Glomerular endothelial cell (primary cell): Measurements from ENCODE around the gene SLC2A6. TPM values are rescaled to one million over a fixed set of nuclear protein-coding genes. Genes with fewer than 3 reads are reported as not detected.

Experiments used
- DNase-seq: peaks from one replicate; pipeline ENCODE4 v3.0.0-alpha.2; 2011; ENCODE audit warnings: low read depth, low spot score; ENCODE audit errors: extremely low read depth
- total RNA-seq: library from RNA; depleted of rRNA; stranded (reverse); fragments of >200 nt; gene quantifications from 2 replicates; pipeline ENCODE4 v1.2.3, GENCODE V29; 2015

Gene SLC2A6
- total RNA-seq, 1 donor from 2014 or later: 73.8 TPM

DNA sequence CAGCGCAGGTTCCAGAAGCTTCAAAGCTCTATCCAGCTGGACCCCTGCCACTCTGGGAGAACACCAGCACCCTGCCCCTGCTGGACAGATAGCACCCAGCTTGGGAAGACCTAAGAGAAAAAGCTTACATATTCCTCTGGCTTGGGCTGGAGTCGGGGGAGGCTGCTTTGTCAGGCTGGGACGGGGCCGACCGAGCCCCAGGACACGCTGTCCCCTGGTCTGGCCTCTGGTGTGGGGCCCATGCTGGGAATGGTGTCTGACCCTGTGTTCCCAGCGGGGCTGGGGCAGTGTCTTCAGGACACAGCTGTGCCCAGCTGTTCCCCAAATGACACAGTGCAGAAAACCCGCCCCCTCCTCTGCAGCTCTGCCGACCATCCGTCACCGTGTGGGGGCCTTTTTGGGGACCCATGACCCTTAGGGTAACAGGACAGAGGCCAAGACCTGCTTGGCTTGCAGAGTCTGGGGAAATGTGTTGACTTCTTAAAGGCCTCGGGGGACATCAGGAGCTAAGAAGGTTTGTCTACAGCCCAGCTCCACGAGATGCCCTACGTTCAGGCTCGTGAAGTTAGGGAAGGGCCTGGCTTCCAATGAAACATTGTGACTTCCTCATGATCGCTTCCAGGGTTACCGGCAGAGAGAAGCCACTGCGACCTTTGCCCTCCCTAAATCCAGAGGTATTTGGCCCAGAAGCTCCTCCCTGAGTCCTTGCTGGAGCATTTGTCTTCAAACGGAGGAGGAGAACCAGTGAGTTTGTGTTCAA is 20.4 kb upstream of the SLC2A6 start:
- DNase-seq: no peak

DNA sequence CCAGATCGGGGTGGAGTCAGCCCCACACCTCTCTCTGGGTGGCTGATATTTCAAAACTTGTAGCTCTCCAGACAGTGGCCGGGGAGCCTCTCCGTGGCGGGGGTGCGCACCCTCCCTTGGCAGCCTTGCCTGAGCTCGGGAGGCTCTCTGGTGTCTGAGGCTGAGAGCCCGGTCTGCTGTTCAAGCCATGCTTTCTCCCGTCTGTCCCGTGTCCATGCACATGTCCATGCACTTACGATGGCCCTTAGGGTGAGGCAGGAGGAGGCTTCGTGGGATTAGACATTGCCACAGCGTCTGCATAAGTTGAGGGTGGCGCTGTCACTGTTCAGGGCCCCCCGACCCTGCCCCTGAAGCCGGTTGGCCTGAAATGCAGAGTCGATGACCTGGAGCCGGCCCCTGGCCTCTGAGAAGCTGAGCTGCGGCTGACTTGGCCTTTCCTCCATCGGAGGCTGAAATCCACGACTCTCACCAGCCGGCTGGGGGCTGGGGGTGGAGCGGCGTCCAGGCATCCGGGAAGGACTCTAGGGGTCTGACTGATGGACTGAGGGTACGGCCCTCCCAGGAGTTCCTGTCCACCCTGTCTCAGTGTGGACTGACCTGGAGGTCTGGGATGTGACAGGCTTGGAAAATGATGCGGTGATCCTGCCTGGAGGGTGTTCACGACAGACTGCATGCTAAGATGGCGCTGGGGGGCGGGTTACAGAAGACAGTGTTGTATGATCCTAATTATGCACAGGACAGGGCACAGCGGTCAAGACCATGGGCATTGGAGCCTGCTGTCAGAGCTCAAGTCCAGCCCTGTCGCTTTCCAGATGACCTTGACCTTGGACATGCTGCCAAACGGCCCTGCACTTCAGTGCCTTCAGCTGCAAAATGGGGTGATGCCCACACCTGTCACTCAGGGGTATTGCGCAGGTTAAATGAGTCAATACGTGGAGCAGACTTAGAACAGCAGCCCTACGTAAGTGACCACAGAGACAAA is 18.3 kb upstream of the SLC2A6 start:
- DNase-seq: no peak

GRCh38 chr9:133495327-133496293 is 16.7 kb upstream of the SLC2A6 start:
- DNase-seq: no peak

- DNase-seq: no peak
These were observed 15.9 kb upstream of the SLC2A6 start for GRCh38 chr9:133494636-133495326.

- DNase-seq: no peak
These were observed 15.1 kb upstream of the SLC2A6 start for GRCh38 chr9:133493845-133494540.

- DNase-seq: no peak
These were observed 14.5 kb upstream of the SLC2A6 start for GRCh38 chr9:133493428-133493827.

GRCh38 chr9:133492061-133493021 is 13.4 kb upstream of the SLC2A6 start:
- no peak for DNase-seq

DNA sequence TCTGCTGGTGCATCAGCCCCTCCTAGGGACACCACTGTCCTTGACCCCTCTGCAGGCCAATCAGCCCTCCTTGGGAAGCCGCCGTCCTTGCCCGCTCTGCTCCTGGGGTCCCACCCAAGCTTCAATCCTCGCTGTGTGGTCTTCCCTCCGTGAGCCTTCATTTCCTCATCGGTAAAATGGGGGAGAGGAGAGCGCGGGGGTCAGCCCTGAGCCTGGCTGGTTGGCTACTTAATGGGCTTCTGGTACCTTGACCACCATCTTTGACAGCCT is 12.7 kb upstream of the SLC2A6 start:
- no peak for DNase-seq

- no peak for DNase-seq
These were observed 12.2 kb upstream of the SLC2A6 start for GRCh38 chr9:133490865-133491655.

GRCh38 chr9:133490201-133490681 is 11.3 kb upstream of the SLC2A6 start:
- DNase-seq: no peak

DNA sequence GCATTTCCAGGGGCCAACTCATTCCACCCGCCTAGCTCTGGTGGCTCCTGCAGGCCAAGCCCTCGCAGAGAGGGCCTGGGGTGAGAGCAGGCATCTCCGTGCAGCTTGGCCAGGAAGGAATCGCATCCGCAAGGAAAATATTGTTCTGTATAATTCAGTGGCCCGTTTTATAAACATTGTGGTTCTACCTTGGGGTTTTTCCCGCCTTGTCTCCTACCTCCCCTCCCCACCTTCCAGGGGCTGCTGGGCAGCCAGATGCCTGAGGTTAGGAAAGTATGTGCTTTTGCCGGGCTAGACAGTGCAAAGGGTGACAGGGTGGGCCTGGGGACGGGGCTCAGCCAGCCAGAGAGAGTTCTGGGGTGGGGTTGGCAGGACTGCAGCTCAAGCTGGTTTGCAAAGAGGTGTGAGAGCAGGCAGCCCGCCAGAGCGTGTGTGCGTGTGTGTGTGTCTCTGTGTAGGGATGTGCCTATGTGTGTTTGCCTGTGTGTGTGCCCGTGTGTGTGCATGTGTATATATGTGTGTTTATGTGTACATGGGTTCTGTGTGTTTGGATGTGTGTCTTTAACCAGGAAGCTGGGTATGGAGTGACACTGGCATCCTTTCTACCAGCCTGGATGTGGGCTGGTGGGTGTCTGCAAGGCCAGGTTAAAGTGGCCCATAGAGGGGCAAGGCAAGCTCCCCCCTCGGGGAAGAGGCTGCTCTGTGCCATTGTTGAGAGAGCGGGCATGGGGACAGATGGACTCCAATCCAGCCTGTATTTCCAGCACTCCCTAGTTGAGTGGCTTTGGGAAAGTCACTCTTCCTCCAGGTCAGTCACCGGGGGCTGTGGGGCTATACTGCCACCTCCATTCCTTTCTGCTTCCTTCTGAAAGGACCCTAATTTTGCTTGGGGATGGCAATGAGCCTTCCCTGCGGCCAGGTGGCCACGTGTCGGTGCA is 10.6 kb upstream of the SLC2A6 start:
- no peak for DNase-seq

DNA sequence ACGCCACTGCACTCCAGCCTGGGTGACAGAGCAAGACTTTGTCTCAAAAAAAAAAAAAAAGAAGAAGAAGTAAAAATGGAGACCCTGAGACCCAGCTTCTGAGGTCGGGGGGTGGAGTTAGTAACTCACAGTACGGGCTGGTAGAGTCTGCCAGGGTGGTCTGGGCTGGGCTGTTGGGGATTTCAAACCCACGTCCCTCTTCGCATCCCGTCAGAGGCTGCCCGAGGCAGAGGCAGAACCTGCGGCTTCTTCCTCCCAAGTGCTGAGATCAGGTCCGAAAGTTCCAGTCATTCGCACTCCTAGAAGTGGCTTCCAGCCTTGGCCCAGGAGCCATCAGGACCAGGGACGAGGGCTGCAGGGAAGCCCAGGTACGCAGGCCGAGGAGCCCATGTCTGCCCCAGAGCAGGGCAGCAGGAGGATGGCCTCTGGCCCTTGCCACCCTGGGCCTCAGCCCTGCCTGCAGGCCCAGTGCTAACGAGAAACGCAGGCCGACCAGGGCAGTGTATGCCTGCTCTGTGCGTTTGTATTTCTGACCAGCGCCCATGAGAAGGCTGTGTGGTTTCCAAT is 9.9 kb upstream of the SLC2A6 start:
- DNase-seq: no peak

DNA sequence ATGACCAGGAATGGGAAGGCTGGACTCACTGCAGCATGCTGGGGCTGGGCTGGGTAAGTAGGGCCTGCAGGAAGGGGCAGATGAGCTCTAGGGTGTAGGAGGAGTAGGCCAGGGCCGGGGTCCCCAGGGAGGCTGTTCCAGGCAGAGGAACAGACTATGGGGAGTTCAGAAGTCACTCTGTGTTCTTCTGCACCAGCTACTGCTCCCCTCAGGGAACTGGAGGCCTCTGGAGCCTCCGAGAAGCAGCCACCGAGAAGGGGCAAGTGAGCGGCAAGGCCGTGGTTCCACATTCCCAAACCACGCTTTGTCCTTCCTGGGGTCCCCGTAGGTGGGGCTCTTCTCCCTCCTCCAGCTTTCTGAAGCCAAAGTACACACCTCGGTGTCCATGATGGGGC is 8.4 kb upstream of the SLC2A6 start:
- DNase-seq: no peak

GRCh38 chr9:133485531-133486260 is 6.8 kb upstream of the SLC2A6 start:
- DNase-seq: no peak

DNA sequence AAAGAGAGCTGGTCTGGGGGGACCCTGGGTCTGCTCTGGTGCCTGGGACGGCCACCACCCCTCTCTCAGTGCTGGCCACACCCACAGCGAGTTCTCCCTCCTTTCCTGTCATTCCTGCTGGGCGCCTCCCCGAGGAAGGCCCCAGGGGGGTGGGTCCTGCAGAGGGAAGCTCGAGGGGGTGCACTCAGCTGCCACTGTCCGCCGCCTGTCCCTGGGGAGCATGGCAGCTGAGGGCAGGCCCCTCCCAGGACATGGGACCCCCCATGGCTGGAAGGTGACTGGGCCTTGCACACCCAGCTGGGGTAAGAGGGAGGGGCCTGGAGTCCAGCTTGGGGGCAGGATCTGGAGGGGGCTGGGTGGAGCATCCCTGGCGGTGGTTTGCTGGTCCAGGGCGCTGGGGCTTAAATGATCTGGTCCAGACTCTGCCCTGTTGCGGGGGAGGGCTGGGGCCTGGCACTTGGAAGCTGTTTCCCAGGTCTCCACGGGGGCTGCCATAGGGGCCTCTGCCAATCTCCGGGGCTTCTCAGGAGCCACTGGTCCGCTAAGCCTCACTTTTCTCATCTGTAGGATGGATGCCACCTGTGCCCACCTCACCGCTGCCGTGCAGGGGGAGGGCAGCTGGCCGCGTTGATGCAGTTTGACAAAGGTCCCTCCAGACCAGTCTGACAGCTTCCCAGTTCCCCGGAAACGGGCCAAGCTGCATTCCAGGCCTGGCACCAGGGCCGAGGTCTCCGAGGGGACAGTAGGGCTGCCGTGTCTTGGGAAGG is 6.0 kb upstream of the SLC2A6 start:
- DNase-seq: no peak
